ENCODE data around the gene EYA4. TPM values are rescaled to one million over a fixed set of nuclear protein-coding genes. Genes with fewer than 3 reads are reported as not detected.

The EYA4 gene
- total RNA-seq, 4 donors from 2014 or later: 1.4 to 3.1 (median 1.6) TPM

DNA sequence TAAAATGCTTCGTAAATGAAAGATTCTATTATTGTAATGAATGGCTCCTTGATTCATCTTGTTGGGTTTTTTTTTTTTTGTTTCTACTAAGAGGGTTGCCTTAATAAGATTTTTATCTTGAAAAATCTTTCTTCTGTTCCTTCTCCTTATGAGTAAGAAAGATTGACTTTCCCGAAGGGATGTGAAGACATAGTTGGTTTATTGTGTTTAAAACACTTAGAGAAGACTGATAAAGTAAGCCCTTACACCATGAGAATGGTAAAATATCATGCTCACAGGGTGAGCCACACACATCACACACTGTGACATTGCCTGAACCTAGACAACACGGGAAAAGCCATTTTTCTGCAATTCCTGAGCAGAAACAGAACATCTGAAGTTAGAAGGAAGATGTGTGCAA lies 330.5 kb downstream of the EYA4 start:
- H3K27ac ChIP-seq: no peak overlapping the region
- no peak for ATAC-seq
- H3K36me3 ChIP-seq: no peaks in the 10 kb centered on the region
- no peaks in the 10 kb centered on the region for H3K9me3 ChIP-seq
- TF ChIP-seq, protein P1, sequence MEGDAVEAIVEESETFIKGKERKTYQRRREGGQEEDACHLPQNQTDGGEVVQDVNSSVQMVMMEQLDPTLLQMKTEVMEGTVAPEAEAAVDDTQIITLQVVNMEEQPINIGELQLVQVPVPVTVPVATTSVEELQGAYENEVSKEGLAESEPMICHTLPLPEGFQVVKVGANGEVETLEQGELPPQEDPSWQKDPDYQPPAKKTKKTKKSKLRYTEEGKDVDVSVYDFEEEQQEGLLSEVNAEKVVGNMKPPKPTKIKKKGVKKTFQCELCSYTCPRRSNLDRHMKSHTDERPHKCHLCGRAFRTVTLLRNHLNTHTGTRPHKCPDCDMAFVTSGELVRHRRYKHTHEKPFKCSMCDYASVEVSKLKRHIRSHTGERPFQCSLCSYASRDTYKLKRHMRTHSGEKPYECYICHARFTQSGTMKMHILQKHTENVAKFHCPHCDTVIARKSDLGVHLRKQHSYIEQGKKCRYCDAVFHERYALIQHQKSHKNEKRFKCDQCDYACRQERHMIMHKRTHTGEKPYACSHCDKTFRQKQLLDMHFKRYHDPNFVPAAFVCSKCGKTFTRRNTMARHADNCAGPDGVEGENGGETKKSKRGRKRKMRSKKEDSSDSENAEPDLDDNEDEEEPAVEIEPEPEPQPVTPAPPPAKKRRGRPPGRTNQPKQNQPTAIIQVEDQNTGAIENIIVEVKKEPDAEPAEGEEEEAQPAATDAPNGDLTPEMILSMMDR (IDR thresholded peaks at IDR 0.05): no peak
- TF ChIP-seq EP300 (IDR thresholded peaks at IDR 0.05): no peak
- TF ChIP-seq POLR2AphosphoS5 (IDR thresholded peaks at IDR 0.05): no peak
- no peak for TF ChIP-seq POLR2A (IDR thresholded peaks at IDR 0.05)
- no peak overlapping the region for H3K4me3 ChIP-seq
- no peaks in the 10 kb centered on the region for H3K27me3 ChIP-seq
- peaks cover 3 to 12% (median 3%) of the 10 kb centered on the region in 3 donors for H3K4me1 ChIP-seq
- WGBS, 2 donors (ENCODE audit: low coverage in 1 of 2): 73 to 83% methylated on average over 3 of the region's 3 CpGs

DNA sequence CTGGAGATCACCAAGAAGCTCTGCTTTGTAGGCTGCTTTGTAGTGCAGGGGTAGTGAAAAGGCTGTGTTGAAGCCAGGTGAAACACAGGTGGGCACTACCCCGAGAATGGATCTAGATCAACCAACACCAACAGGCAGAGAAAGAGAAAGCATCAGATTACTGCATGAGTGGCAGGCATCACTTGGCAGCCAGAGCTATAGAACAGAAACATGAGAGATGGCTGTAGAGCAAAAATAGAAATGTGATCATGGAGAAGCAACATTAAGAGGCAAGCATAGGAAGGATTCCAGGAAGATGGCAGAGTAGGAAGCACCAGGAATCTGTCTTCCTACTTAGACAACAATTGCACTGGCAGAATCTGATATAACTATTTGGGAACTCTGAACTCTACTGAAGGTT lies 336.7 kb downstream of the EYA4 start:
- Histone ChIP-seq H3K4me1 (no peaks in the 10 kb centered on the region), H3K27ac (no peak overlapping the region), H3K27me3 (no peaks in the 10 kb centered on the region), H3K9me3 (no peaks in the 10 kb centered on the region), H3K4me3 (no peak overlapping the region), H3K36me3 (no peaks in the 10 kb centered on the region)
- ATAC-seq: no peak
- TF ChIP-seq POLR2A (IDR thresholded peaks at IDR 0.05) (no peak), EP300 (IDR thresholded peaks at IDR 0.05) (no peak), POLR2AphosphoS5 (IDR thresholded peaks at IDR 0.05) (no peak)
- TF ChIP-seq, protein P1 (IDR thresholded peaks at IDR 0.05): no peak
- WGBS, 2 donors (ENCODE audit: low coverage in 1 of 2): 55% methylated on average over 1 of the region's 1 CpG; no CpG with 5 or more reads in 1 of the 2 donors
